ENCODE results near the gene PROB1. TPM values are rescaled to one million over a fixed set of nuclear protein-coding genes. Genes with fewer than 3 reads are reported as not detected.
"Not testable (repeated sequence)": the region's sequence is repeated elsewhere in the genome, so short reads cannot be mapped to it uniquely, and the experiment has no call there.

The PROB1 gene
- total RNA-seq, 1 donor from 2014 or later: 8.3 TPM

DNA sequence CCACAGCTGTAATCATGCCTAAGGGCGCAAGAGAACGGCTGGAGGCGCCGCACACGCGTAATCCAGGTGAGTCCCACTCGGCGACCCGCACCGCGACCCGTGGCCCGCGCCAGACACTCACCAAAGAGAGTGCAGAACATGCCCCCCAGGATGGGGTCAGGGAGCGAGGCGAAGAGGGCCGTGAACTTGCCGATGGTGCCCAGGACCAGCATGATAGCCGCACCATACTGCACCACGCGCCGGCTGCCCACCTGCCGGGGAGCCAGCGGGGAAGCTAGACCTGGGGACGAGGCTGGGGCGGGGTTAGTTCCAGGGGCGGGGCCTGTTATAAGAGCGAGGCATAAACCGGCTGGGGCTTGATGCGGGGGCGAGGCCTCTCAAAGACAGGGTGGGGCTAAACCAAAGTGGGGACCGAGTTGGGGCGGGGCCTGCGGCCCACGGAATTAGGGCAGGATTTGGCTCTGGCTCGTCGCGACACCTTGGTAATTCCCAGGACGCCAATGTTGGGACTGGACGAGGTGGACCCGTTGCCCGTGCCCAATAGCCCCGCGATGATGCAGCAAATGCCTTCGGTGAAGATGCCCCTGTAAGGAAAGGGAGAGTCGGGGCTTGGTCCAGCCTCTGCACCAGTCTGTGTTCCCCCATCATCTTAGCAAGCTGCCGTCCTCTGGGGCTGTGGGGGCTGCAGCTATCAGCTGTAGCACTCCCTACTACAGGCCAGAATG is 16.6 kb downstream of the PROB1 start:
- Mint-ChIP-seq H3K9me3 (no peaks in the 10 kb centered on the region), H3K27me3 (ENCODE audit: low read depth) (no peaks in the 10 kb centered on the region), H3K36me3 (ENCODE audit: low read depth) (peaks cover 13% of the 10 kb centered on the region), H3K27ac (no peak overlapping the region), H3K4me3 (ENCODE audit: low read depth) (no peak overlapping the region), H3K4me1 (ENCODE audit: low read depth) (peaks cover 9% of the 10 kb centered on the region)
- DNase-seq (ENCODE audit: low spot score): no peak
- intact Hi-C loops (cut with micrococcal nuclease): no loop called here

DNA sequence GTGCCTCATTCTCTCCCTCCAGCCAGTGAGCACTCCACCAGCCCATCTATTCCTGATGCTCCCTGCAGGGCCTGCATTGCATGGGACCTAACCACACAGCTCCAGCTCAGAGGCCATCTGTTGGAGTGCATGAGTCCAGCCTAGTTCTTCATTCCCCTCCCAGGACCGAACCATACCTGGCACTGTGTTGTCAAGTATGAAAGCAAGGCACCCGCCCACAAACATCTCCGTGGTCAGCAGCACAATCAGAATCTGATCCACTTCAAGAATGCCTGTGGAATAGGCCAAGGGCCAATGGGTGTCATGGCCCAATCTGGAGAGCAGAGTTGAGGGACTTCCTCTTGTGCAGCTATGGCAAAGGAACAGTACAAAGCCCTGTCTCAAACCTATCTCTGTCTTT is 17.7 kb downstream of the PROB1 start:
- Mint-ChIP-seq H3K27me3 (ENCODE audit: low read depth) (no peaks in the 10 kb centered on the region), H3K4me3 (ENCODE audit: low read depth) (no peak overlapping the region), H3K9me3 (no peaks in the 10 kb centered on the region), H3K36me3 (ENCODE audit: low read depth) (peaks cover 15% of the 10 kb centered on the region), H3K4me1 (ENCODE audit: low read depth) (peaks cover 10% of the 10 kb centered on the region), H3K27ac (no peak overlapping the region)
- no peak for DNase-seq (ENCODE audit: low spot score)
- intact Hi-C loops (cut with micrococcal nuclease): no loop called here

GRCh38 chr5:139376364-139376763 is 18.5 kb downstream of the PROB1 start:
- intact Hi-C loops (cut with micrococcal nuclease): no loop called here
- DNase-seq (ENCODE audit: low spot score): no peak
- H3K9me3 Mint-ChIP-seq: no peaks in the 10 kb centered on the region
- peaks cover 23% of the 10 kb centered on the region for H3K36me3 Mint-ChIP-seq (ENCODE audit: low read depth)
- H3K4me3 Mint-ChIP-seq (ENCODE audit: low read depth): no peak overlapping the region
- H3K4me1 Mint-ChIP-seq (ENCODE audit: low read depth): peaks cover 19% of the 10 kb centered on the region
- no peak overlapping the region for H3K27ac Mint-ChIP-seq
- no peaks in the 10 kb centered on the region for H3K27me3 Mint-ChIP-seq (ENCODE audit: low read depth)

GRCh38 chr5:139374909-139375308 is 20.0 kb downstream of the PROB1 start:
- no peak overlapping the region for H3K27ac Mint-ChIP-seq
- no peak overlapping the region for H3K4me3 Mint-ChIP-seq (ENCODE audit: low read depth)
- intact Hi-C loops (cut with micrococcal nuclease): no loop called here
- peaks cover 22% of the 10 kb centered on the region for H3K4me1 Mint-ChIP-seq (ENCODE audit: low read depth)
- H3K27me3 Mint-ChIP-seq (ENCODE audit: low read depth): no peaks in the 10 kb centered on the region
- DNase-seq (ENCODE audit: low spot score): no peak
- H3K9me3 Mint-ChIP-seq: no peaks in the 10 kb centered on the region
- peaks cover 30% of the 10 kb centered on the region for H3K36me3 Mint-ChIP-seq (ENCODE audit: low read depth)

GRCh38 chr5:139371482-139372435 is 23.1 kb downstream of the PROB1 start:
- DNase-seq (ENCODE audit: low spot score): no peak
- H3K4me1 Mint-ChIP-seq (ENCODE audit: low read depth): peaks cover 13% of the 10 kb centered on the region
- H3K36me3 Mint-ChIP-seq (ENCODE audit: low read depth): peaks cover 36% of the 10 kb centered on the region
- intact Hi-C loops (cut with micrococcal nuclease): no loop called here
- no peaks in the 10 kb centered on the region for H3K27me3 Mint-ChIP-seq (ENCODE audit: low read depth)
- H3K9me3 Mint-ChIP-seq: no peaks in the 10 kb centered on the region
- peak overlapping the region; percentile 18 for H3K27ac Mint-ChIP-seq
- no peak overlapping the region for H3K4me3 Mint-ChIP-seq (ENCODE audit: low read depth)

DNA sequence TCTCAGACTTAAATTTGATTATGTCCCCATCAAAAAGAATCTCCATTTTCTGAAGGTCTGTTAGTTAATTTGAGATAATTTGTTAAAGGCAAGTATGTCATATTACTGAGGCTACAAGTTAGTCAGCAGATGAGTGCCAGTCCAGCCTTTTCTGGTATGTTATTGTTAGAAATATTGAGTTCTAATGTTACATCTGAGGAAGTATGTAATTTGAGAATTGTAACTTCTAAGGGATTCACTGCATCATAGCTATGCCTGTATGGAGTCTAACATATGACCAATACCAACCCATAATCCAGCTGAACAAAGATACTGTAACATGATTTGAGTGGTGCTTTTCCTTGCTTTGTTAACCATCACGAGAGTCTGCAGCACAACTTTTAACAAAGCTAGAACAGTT is 25.7 kb downstream of the PROB1 start:
- intact Hi-C loops (cut with micrococcal nuclease): no loop called here
- H3K4me1 Mint-ChIP-seq (ENCODE audit: low read depth): peaks cover 13% of the 10 kb centered on the region
- no peaks in the 10 kb centered on the region for H3K27me3 Mint-ChIP-seq (ENCODE audit: low read depth)
- no peak overlapping the region for H3K4me3 Mint-ChIP-seq (ENCODE audit: low read depth)
- no peaks in the 10 kb centered on the region for H3K9me3 Mint-ChIP-seq
- peaks cover 52% of the 10 kb centered on the region for H3K36me3 Mint-ChIP-seq (ENCODE audit: low read depth)
- H3K27ac Mint-ChIP-seq: no peak overlapping the region
- no peak for DNase-seq (ENCODE audit: low spot score)

DNA sequence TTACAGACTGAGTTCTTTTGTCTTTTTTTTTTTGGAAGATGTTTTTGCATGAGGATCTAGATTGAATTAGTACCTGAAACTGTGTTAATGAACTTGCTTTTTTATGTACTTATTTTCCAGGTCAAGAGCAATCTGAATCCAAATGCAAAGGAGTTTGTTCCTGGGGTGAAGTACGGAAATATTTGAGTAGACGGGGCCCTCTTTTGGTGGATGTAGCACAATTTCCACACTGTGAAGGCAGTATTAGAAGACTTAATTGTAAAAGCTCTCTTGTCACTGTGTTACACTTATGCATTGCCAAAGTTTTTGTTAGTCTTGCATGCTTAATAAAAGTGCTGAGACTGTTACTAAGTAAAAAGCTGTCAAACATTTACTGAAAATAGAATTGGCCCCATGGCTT is 26.3 kb downstream of the PROB1 start:
- DNase-seq (ENCODE audit: low spot score): no peak
- intact Hi-C loops (cut with micrococcal nuclease): no loop called here
- H3K9me3 Mint-ChIP-seq: no peaks in the 10 kb centered on the region
- peaks cover 15% of the 10 kb centered on the region for H3K4me1 Mint-ChIP-seq (ENCODE audit: low read depth)
- no peak overlapping the region for H3K4me3 Mint-ChIP-seq (ENCODE audit: low read depth)
- H3K27ac Mint-ChIP-seq: no peak overlapping the region
- no peaks in the 10 kb centered on the region for H3K27me3 Mint-ChIP-seq (ENCODE audit: low read depth)
- peaks cover 58% of the 10 kb centered on the region for H3K36me3 Mint-ChIP-seq (ENCODE audit: low read depth)

DNA sequence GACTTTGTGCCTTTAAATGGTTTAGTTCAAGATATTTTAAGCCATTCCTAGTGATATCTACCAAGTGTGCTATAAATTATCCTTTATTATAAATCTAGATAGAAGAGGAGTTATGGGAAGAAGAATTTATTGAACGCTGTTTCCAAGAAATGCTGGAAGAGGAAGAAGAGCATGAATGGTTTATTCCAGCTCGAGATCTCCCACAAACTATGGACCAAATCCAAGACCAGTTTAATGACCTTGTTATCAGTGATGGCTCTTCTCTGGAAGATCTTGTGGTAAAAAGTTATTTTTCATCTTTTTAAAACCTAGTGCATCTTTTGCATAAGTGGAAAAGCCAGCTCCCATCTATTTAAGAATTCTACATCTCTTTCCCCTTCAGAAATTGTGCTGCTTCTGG is 30.4 kb downstream of the PROB1 start:
- H3K27me3 Mint-ChIP-seq (ENCODE audit: low read depth): no peaks in the 10 kb centered on the region
- intact Hi-C loops (cut with micrococcal nuclease): no loop called here
- no peaks in the 10 kb centered on the region for H3K9me3 Mint-ChIP-seq
- H3K4me1 Mint-ChIP-seq (ENCODE audit: low read depth): peaks cover 4% of the 10 kb centered on the region
- DNase-seq (ENCODE audit: low spot score): no peak
- H3K27ac Mint-ChIP-seq: no peak overlapping the region
- H3K4me3 Mint-ChIP-seq (ENCODE audit: low read depth): no peak overlapping the region
- peaks cover 59% of the 10 kb centered on the region for H3K36me3 Mint-ChIP-seq (ENCODE audit: low read depth)

DNA sequence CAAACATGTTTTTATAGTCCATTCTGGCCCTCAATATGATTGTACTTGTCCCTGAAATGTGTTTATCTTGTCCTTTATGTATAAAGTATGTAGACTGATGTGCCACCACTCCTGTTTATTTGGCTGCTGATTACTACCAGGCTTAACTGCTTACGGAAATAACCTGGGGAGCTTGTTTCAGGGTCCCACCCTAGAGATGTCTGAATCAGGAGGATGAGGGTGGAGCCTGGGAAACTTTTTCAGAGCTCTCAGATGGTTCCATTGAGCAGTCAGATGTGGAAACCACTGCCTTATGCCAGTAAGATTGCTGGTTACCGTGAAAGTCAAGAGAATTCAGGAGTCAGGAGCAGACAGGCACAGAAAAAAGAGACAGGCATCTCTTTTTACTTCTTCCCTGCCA is 31.0 kb downstream of the PROB1 start:
- peak overlapping the region; percentile 46 for H3K27ac Mint-ChIP-seq
- H3K36me3 Mint-ChIP-seq (ENCODE audit: low read depth): peaks cover 55% of the 10 kb centered on the region
- H3K4me1 Mint-ChIP-seq (ENCODE audit: low read depth): peaks cover 4% of the 10 kb centered on the region
- DNase-seq (ENCODE audit: low spot score): no peak
- no peaks in the 10 kb centered on the region for H3K27me3 Mint-ChIP-seq (ENCODE audit: low read depth)
- intact Hi-C loops (cut with micrococcal nuclease): no loop called here
- no peak overlapping the region for H3K4me3 Mint-ChIP-seq (ENCODE audit: low read depth)
- H3K9me3 Mint-ChIP-seq: no peaks in the 10 kb centered on the region

- DNase-seq (ENCODE audit: low spot score): no peak
- peaks cover 4% of the 10 kb centered on the region for H3K4me1 Mint-ChIP-seq (ENCODE audit: low read depth)
- no peaks in the 10 kb centered on the region for H3K9me3 Mint-ChIP-seq
- intact Hi-C loops (cut with micrococcal nuclease): no loop called here
- H3K27ac Mint-ChIP-seq: no peak overlapping the region
- H3K4me3 Mint-ChIP-seq (ENCODE audit: low read depth): no peak overlapping the region
- H3K36me3 Mint-ChIP-seq (ENCODE audit: low read depth): peaks cover 64% of the 10 kb centered on the region
- no peaks in the 10 kb centered on the region for H3K27me3 Mint-ChIP-seq (ENCODE audit: low read depth)
Measured at GRCh38 chr5:139361835-139362429, 33.0 kb downstream of the PROB1 start.

GRCh38 chr5:139360384-139360783 is 34.5 kb downstream of the PROB1 start:
- no peak overlapping the region for H3K27ac Mint-ChIP-seq
- peaks cover 55% of the 10 kb centered on the region for H3K36me3 Mint-ChIP-seq (ENCODE audit: low read depth)
- no peaks in the 10 kb centered on the region for H3K27me3 Mint-ChIP-seq (ENCODE audit: low read depth)
- H3K4me3 Mint-ChIP-seq (ENCODE audit: low read depth): no peak overlapping the region
- no peaks in the 10 kb centered on the region for H3K9me3 Mint-ChIP-seq
- peaks cover 5% of the 10 kb centered on the region for H3K4me1 Mint-ChIP-seq (ENCODE audit: low read depth)
- no peak for DNase-seq (ENCODE audit: low spot score)
- intact Hi-C loops (cut with micrococcal nuclease): no loop called here

DNA sequence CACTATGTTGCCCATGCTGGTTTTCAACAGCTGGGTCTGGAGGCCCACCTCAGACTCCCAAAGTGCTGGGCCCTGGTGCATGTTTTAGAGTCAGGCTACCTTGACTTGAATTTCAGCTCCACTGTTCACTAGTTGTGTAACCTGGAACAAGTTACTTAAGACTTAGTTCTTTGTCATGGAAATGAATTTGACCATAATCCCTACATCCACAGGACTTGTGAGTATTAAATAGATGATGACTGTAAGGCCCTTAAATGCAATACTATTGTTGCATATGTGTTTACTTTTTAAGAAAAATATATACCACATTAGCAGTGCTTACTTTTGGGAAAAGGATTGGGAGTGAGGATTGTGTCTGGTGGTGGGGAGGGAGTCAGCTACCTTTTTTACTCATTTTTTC is 36.8 kb downstream of the PROB1 start:
- DNase-seq (ENCODE audit: low spot score): no peak
- Mint-ChIP-seq H3K9me3 (peaks cover 6% of the 10 kb centered on the region), H3K36me3 (ENCODE audit: low read depth) (peaks cover 53% of the 10 kb centered on the region), H3K27me3 (ENCODE audit: low read depth) (no peaks in the 10 kb centered on the region), H3K4me3 (ENCODE audit: low read depth) (no peak overlapping the region), H3K27ac (no peak overlapping the region), H3K4me1 (ENCODE audit: low read depth) (peaks cover 2% of the 10 kb centered on the region)
- intact Hi-C loops (cut with micrococcal nuclease): no loop called here

DNA sequence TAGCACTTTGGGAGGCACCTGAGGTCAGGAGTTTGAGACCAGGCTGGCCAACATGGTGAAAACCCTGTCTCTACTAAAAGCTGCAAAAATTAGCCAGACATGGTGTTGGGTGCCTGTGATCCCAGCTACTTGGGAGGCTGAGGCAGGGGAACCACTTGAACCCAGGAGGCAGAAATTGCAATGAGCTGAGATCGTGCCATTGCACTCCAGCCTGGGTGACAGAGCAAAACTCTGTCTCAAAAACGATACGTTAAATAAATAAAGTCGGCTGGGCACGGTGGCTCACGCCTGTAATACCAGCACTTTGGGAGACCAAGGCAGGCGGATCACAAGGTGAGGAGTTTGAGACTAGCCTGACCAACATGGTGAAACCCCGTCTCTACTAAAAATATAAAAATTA is 39.0 kb downstream of the PROB1 start:
- H3K27me3 Mint-ChIP-seq (ENCODE audit: low read depth); H3K9me3 Mint-ChIP-seq; H3K4me3 Mint-ChIP-seq (ENCODE audit: low read depth); H3K4me1 Mint-ChIP-seq (ENCODE audit: low read depth); DNase-seq (ENCODE audit: low spot score); H3K27ac Mint-ChIP-seq; intact Hi-C loops (cut with micrococcal nuclease): not testable (repeated sequence)
- peaks cover 52% of the 10 kb centered on the region for H3K36me3 Mint-ChIP-seq (ENCODE audit: low read depth)

All from activated T-helper 2 cell treated with anti-CD3 and anti-CD28 coated beads, Interferon-gamma antibody, Interleukin-2, Interleukin-4, amounts not matched to agents 10 μg/mL and 5 μg/mL and 100 μg/mL, durations not matched to agents 14 hours and 24 hours and 36 hours (primary cell).